ENCODE data around the gene PACS1. TPM values are rescaled to one million over a fixed set of nuclear protein-coding genes. Genes with fewer than 3 reads are reported as not detected.
A peak's percentile ranks its signal among the peaks of the same experiment; 100 is the strongest.

PACS1 gene
- total RNA-seq, 2 experiments from 2014 or later = 76.3 to 78.3 TPM

DNA sequence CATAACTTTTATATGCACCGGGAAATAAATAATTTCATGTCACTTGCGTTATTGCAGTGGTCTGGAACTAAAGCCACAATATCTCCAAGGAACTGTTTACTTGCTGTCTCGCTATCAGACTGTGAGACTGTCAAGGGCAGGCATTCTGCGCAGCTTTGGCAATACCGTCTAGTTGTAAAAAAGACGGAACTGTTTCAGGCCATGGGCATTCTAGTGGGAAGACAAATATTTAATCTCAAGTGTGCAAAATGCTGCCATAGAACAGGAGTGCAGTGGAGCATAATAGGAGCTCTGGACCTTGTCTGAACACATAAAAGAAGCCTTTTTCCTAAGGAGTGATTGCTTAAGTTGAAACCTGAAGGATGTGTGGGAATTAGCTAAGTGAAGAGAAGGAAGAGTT, 53.8 kb downstream of the PACS1 start:
- ChIA-PET POLR2A (no interaction called here), CTCF (interaction anchor here (2.2 kb wide), 1 partner anchor 56 kb away, joined by 8 read pairs; no protein-coding TSS in a partner anchor)
- ATAC-seq (no peak), DNase-seq (no peak)
- peak overlapping the region; percentile 37 for H3K27ac Mint-ChIP-seq
- TF ChIP-seq, protein P1, sequence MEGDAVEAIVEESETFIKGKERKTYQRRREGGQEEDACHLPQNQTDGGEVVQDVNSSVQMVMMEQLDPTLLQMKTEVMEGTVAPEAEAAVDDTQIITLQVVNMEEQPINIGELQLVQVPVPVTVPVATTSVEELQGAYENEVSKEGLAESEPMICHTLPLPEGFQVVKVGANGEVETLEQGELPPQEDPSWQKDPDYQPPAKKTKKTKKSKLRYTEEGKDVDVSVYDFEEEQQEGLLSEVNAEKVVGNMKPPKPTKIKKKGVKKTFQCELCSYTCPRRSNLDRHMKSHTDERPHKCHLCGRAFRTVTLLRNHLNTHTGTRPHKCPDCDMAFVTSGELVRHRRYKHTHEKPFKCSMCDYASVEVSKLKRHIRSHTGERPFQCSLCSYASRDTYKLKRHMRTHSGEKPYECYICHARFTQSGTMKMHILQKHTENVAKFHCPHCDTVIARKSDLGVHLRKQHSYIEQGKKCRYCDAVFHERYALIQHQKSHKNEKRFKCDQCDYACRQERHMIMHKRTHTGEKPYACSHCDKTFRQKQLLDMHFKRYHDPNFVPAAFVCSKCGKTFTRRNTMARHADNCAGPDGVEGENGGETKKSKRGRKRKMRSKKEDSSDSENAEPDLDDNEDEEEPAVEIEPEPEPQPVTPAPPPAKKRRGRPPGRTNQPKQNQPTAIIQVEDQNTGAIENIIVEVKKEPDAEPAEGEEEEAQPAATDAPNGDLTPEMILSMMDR (IDR thresholded peaks at IDR 0.05) = no peak
- peaks cover 1% of the 10 kb centered on the region for H3K36me3 Mint-ChIP-seq (ENCODE audit: low read depth)
- H3K9me3 Mint-ChIP-seq = no peaks in the 10 kb centered on the region
- no peaks in the 10 kb centered on the region for H3K27me3 Mint-ChIP-seq
- intact Hi-C loops (cut with micrococcal nuclease) = no loop called here
- H3K4me3 Mint-ChIP-seq = no peak overlapping the region
- peaks cover 78% of the 10 kb centered on the region for H3K4me1 Mint-ChIP-seq (ENCODE audit: low read depth)

DNA sequence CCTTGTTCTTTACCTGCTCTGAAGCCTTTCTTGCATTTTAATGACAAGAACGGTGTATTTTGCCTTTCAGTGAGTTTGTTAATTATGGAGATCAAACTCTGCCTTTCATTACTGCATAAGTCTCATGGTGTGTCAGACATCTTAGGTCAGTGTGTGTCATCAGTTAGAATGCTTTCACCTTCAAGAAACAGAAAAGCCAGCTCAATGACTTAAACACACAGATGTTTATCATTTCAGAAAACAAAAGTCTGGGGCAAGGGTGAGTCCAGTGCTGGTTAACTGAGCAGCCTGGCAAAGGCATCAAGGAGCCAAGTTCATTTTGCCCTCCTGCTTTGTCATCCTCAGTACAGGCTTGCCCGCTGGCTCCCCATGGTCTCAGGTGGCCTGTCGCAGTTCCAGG, 54.5 kb downstream of the PACS1 start:
- Mint-ChIP-seq H3K9me3 (no peaks in the 10 kb centered on the region), H3K4me1 (ENCODE audit: low read depth) (peaks cover 73% of the 10 kb centered on the region), H3K4me3 (no peak overlapping the region), H3K27ac (peak overlapping the region; percentile 60), H3K36me3 (ENCODE audit: low read depth) (peaks cover 1% of the 10 kb centered on the region), H3K27me3 (no peaks in the 10 kb centered on the region)
- DNase-seq (no peak), ATAC-seq (peak; percentile 32)
- intact Hi-C loops (cut with micrococcal nuclease) = no loop called here
- TF ChIP-seq, protein P1 (IDR thresholded peaks at IDR 0.05) = no peak
- POLR2A ChIA-PET = no interaction called here
- CTCF ChIA-PET = interaction anchor here (2.2 kb wide), 1 partner anchor 56 kb away, joined by 8 read pairs; no protein-coding TSS in a partner anchor

DNA sequence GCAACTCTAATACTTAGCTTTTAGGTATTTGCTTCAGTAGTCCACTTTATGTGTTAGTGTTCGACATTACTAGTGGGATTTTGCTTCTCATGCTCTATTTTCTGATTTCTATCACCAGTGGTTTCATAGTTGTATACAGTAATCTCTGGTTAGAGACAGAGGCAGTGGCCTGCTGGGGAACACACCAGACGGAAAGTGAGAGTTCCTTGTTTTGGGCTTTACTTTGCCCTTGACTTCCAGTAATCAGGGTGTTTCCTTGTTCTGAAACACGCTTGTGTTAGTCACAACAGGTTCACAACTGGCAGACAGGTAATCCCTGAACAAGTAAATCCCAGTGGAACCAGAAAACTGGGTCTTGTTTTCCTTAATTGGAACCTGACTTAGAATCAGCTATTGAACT, 56.0 kb downstream of the PACS1 start:
- no peak for DNase-seq
- ChIA-PET CTCF (interaction anchor here (0.7 to 1.9 kb wide), 16 partner anchors 8 to 237 kb away, joined by 3 to 14 read pairs (median 4); no protein-coding TSS in a partner anchor), POLR2A (interaction anchor here (0.6 to 1.7 kb wide), 13 partner anchors 8 to 187 kb away, joined by 3 to 10 read pairs (median 3); partner anchors contain the start of gene PACS1)
- intact Hi-C loops (cut with micrococcal nuclease) = loop anchor here (2.0 kb wide), 1 partner anchor 57 kb away; no protein-coding TSS in a partner anchor
- Mint-ChIP-seq H3K4me3 (peak overlapping the region; percentile 72), H3K27me3 (no peaks in the 10 kb centered on the region), H3K4me1 (ENCODE audit: low read depth) (peaks cover 75% of the 10 kb centered on the region), H3K27ac (peak overlapping the region; percentile 96), H3K9me3 (no peaks in the 10 kb centered on the region), H3K36me3 (ENCODE audit: low read depth) (peaks cover 1% of the 10 kb centered on the region)
- ATAC-seq = peak; percentile 34
- TF ChIP-seq, protein P1 (IDR thresholded peaks at IDR 0.05) = no peak

DNA sequence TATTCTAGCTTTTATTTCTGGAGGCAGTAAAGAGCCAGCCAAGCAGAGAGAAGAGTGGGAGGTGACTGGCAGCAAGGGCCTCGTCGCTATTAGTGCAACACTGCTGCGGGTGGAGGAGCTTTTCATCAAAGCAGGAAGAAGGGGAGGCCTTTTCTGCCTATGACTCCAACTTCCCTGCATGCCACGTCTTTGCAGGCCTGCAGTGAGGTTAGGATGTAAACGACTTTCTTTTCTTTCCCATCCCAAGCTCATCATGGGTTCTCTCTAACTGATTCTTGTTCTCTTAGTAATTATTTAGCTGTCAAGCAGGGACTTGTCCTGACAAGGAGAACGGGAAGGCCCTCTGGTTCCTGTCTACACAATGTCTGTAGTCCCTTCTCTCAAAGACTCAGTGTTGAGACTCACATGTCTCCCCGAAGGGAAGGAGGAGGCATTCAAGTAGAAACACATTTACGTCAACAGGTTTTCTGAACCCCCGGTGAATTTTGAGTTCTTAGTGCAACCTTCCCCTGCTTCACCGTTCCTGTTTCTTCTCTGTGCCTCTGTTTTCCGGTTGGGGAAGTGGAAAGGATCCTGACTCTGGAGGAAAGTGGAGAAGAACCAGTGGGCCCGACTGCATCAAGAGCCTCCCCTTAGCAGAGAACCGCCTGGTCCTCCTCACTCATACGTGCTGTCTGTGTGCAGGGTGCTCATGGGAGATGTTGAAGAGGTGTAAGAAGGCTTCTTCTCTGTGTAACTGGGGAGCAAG, 56.9 kb downstream of the PACS1 start:
- intact Hi-C loops (cut with micrococcal nuclease) = loop anchor here (2.0 kb wide), 1 partner anchor 58 kb away; no protein-coding TSS in a partner anchor
- no peaks in the 10 kb centered on the region for H3K9me3 Mint-ChIP-seq
- no peaks in the 10 kb centered on the region for H3K27me3 Mint-ChIP-seq
- peaks cover 1% of the 10 kb centered on the region for H3K36me3 Mint-ChIP-seq (ENCODE audit: low read depth)
- peak overlapping the region; percentile 72 for H3K4me3 Mint-ChIP-seq
- CTCF ChIA-PET = interaction anchor here (0.5 to 1.9 kb wide), 18 partner anchors 9 to 238 kb away, joined by 3 to 14 read pairs (median 4); no protein-coding TSS in a partner anchor
- peaks cover 76% of the 10 kb centered on the region for H3K4me1 Mint-ChIP-seq (ENCODE audit: low read depth)
- ATAC-seq = peak; percentile 89
- peak overlapping the region; percentile 96 for H3K27ac Mint-ChIP-seq
- TF ChIP-seq, protein P1 (IDR thresholded peaks at IDR 0.05) = no peak
- DNase-seq = peak; percentile 81
- POLR2A ChIA-PET = interaction anchor here (0.5 to 1.7 kb wide), 13 partner anchors 8 to 81 kb away, joined by 3 to 10 read pairs (median 4); partner anchors contain the start of gene PACS1

DNA sequence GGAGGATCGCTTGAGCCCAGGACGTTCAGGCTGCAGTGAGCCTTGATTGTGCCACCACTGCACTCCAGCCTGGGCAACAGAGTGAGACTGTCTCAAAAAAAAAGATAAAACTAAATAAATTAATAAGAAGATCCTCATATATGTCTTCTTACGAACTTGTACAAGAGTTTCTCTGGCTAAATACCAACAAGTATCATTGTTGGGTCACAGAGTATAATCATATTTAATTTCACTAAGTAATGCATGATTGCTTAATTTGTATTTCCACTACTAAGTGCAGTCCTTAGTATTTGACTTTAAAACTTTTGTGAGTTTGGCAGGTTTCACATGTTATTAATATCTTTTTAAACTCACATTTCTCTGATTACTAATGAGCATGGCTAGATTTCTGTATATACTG, 60.9 kb downstream of the PACS1 start:
- DNase-seq = no peak
- Mint-ChIP-seq H3K4me3 (no peak overlapping the region), H3K27ac (peak overlapping the region; percentile 51), H3K36me3 (ENCODE audit: low read depth) (no peaks in the 10 kb centered on the region), H3K9me3 (no peaks in the 10 kb centered on the region), H3K4me1 (ENCODE audit: low read depth) (peaks cover 68% of the 10 kb centered on the region), H3K27me3 (no peaks in the 10 kb centered on the region)
- ChIA-PET CTCF (interaction anchor here (9.8 kb wide), 1 partner anchor 62 kb away, joined by 112 read pairs; the partner anchor contains the start of gene PACS1), POLR2A (interaction anchor here (0.7 kb wide), 1 partner anchor 29 kb away, joined by 3 read pairs; no protein-coding TSS in a partner anchor)
- intact Hi-C loops (cut with micrococcal nuclease) = no loop called here
- TF ChIP-seq, protein P1 (IDR thresholded peaks at IDR 0.05) = no peak
- ATAC-seq = no peak

All from activated CD8-positive, alpha-beta T cell treated with anti-CD3 and anti-CD28 coated beads for 36 hours (primary cell).